T-helper 1 cell treated with Interleukin-12 subunit alpha and Interleukin-12 subunit beta and Interleukin-4 antibody, amounts not matched to agents 30 μg/mL and 1 μg/mL, for 36 hours (primary cell): ENCODE measurements around the gene PDILT.
"Not testable (repeated sequence)": the region's sequence is repeated elsewhere in the genome, so short reads cannot be mapped to it uniquely, and the experiment has no call there.

Experiments
- H3K27ac Mint-ChIP-seq: one replicate; pipeline ENCODE4 v1.8.0; 2021; ENCODE audit warnings: mild to moderate bottlenecking, mixed read lengths
- H3K27me3 Mint-ChIP-seq: one replicate; pipeline ENCODE4 v1.8.0; 2021; ENCODE audit warnings: low read depth, mixed read lengths
- H3K36me3 Mint-ChIP-seq: one replicate; pipeline ENCODE4 v1.8.0; 2021; ENCODE audit warnings: low read depth, mixed read lengths
- H3K4me1 Mint-ChIP-seq: one replicate; pipeline ENCODE4 v1.8.0; 2021; ENCODE audit warnings: low read depth, mixed read lengths
- H3K4me3 Mint-ChIP-seq: one replicate; pipeline ENCODE4 v1.8.0; 2021; ENCODE audit warnings: mild to moderate bottlenecking, moderate library complexity, mixed read lengths
- H3K9me3 Mint-ChIP-seq: one replicate; pipeline ENCODE4 v1.8.0; 2021; ENCODE audit warnings: mixed read lengths

PDILT gene

DNA sequence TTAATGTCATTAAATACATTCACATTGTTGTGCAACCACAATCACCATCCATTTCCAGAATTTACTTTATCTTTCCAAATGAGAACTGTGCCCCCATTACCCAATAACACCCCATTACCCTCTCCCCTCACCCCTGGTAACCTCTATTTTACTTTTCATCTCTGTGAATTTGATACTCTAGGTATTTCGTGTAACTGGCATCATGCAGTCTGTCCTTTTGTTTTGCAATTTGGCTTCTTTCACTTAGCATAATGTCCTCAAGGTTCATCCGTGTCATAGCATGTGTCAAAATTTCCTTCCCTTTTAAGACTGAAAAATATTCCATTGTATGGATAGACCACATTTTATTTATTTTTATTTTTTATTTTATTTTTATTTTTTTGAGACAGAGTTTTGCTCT lies 17.2 kb upstream of the PDILT start:
- not testable (repeated sequence) for H3K4me3 Mint-ChIP-seq, H3K27ac Mint-ChIP-seq, H3K36me3 Mint-ChIP-seq, H3K27me3 Mint-ChIP-seq, H3K9me3 Mint-ChIP-seq, H3K4me1 Mint-ChIP-seq

DNA sequence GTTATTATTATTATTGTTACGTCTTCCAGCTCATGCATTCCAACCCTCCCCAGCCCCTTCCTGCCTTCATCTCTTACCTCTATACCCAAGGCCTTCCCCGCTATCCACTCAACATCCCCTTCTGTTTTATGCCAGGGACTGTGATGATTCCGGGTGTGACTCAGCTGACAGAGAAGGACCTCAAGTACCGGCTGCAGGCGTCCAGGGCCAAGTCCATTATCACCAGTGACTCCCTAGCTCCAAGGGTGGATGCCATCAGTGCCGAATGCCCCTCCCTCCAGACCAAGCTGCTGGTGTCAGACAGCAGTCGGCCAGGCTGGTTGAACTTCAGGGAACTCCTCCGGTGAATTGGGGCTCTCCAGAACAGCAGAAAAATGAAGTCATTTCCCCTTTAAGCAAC lies 14.6 kb upstream of the PDILT start:
- H3K36me3 Mint-ChIP-seq, H3K4me3 Mint-ChIP-seq, H3K9me3 Mint-ChIP-seq, H3K27ac Mint-ChIP-seq, H3K4me1 Mint-ChIP-seq, H3K27me3 Mint-ChIP-seq: not testable (repeated sequence)

DNA sequence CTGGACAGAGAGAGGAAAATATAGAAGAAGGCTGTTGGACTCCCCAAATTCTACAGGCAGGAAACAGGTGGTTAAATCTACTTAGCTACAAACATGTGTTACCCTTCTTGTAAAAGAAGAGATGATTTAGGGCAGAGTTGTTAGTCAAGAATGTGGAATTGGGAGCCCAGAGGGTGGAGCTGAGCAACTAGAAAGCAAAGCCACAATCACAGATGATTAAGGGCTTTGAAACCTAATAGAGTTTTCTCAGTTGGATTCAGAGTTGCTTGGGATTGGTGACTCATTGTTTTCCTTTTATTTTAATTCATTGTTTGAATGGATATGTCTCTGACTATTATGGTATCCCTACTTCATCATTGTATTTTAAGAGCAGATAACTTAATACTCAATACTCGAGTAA lies 11.0 kb upstream of the PDILT start:
- Mint-ChIP-seq H3K36me3 (no peaks in the 10 kb centered on the region), H3K4me1 (no peaks in the 10 kb centered on the region), H3K9me3 (no peaks in the 10 kb centered on the region), H3K4me3 (no peak overlapping the region), H3K27ac (no peak overlapping the region), H3K27me3 (no peaks in the 10 kb centered on the region)

DNA sequence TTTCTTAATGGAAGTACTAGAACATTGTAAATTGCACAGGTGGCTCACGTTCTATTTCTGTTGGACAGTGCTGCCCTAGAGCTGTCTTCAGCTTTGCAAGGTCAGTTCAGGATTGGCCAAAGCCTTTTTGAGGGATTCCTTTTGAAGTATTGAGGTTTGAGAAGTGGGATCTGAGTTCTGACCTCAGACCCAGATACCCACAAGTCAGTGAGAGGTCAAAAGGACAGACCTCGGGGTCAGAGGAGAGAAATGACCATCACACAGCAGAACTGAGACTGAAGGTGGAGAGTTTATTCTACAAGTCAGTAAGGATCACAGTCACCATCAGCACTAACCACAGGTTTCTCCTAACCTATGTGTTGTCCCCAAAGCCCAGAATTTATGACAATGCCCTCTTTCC lies 6.5 kb upstream of the PDILT start:
- Mint-ChIP-seq H3K4me3 (no peak overlapping the region), H3K4me1 (no peaks in the 10 kb centered on the region), H3K27ac (no peak overlapping the region), H3K36me3 (no peaks in the 10 kb centered on the region), H3K27me3 (no peaks in the 10 kb centered on the region), H3K9me3 (no peaks in the 10 kb centered on the region)

DNA sequence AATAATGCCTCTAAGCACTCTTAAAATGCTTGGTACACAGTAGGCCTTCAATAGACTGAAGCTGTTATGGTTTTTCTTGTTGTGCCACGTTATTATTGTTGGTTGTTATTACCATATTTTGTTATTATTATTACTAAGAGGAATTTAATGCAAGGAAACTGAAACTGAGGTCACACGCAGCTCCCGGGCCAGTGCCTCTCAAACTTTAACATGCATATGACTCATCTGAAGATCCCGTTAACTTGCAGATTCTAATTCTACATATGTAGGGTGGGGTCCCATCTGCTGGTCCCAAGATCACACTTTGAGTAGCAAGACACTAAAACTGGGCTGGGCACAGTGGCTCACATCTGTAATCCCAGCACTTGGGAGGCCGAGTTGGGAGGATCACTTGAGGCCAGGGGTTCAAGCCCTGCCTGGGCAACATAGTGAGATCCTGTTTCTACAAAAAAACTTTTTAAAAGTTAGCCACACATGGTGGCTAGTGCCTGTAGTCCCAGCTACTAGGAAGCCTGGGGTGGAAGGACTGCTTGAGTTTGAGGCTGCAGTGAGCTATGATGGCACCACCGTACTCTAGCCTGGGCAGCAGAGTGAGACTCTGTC lies 5.7 kb upstream of the PDILT start:
- no peak overlapping the region for H3K27ac Mint-ChIP-seq
- no peaks in the 10 kb centered on the region for H3K27me3 Mint-ChIP-seq
- no peaks in the 10 kb centered on the region for H3K36me3 Mint-ChIP-seq
- no peaks in the 10 kb centered on the region for H3K4me1 Mint-ChIP-seq
- no peak overlapping the region for H3K4me3 Mint-ChIP-seq
- H3K9me3 Mint-ChIP-seq, result no peaks in the 10 kb centered on the region

DNA sequence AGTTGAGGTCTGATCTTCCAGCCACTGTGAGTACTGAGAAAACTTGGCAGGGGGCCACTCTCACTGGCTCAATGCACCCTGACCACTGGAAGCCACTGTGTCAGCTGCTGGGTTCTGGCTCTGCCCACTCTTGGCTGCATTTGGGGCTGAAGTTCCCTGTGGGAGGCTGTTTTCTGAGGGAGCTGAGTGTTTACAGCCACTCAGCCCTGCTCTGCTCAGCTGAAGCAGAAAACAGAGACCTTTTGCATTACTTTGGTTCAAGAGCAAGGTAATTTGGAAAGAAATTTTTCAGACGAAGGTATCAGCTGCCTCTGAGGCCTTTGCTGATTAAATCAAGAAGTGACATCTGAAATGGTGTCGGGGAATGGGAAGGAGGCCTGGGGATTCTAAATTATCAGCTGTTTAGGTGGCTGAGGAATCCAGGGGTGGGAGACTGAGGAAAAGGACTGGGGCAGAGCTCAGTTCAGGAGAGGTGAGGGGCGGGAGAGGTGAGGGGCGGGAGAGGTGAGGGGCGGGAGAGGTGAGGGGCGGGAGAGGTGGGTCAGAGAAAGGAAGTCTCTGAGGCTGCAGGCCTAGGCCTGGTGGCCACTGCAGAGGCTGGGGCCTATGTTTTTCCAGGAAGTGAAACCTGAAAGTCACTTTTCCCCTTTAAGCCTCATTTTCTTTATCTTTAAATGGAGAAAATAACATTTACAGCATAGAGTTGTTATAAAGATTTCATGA lies 5.0 kb upstream of the PDILT start, which contains the start of gene ACSM5:
TSS of gene ACSM5 (plus strand) at position 137 of the 723 bp plus-strand sequence. CDS start 1,951 bp downstream, outside the sequence.
- no peaks in the 10 kb centered on the region for H3K4me1 Mint-ChIP-seq

DNA sequence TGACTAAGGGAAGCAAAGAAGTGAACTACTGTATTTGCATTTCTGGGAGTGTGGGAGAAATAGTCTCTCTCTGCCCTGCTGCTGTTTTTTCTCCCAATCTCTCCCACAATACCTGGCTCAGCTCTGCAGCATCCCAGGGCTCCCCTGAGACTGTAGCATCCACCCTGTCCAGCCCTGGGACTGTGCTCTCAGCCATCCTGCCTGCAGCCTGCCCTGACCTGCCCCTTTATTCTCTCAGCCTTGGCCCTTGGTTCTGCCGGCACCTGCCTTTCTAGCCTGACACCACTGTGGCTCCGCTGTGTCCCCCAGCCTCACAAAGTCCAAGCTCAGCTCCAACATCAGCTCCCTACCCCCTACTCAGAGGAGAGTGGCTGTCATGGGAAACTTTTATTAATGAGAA lies 1.9 kb downstream of the PDILT start:
- no peaks in the 10 kb centered on the region for H3K4me1 Mint-ChIP-seq
- no peak overlapping the region for H3K27ac Mint-ChIP-seq
- no peaks in the 10 kb centered on the region for H3K9me3 Mint-ChIP-seq
- H3K4me3 Mint-ChIP-seq, result no peak overlapping the region
- H3K27me3 Mint-ChIP-seq, result no peaks in the 10 kb centered on the region
- no peaks in the 10 kb centered on the region for H3K36me3 Mint-ChIP-seq

More for the DNA sequence above, 5.0 kb upstream of the PDILT start, which contains the start of gene ACSM5:
- Mint-ChIP-seq H3K36me3 (no peaks in the 10 kb centered on the region), H3K27me3 (no peaks in the 10 kb centered on the region), H3K9me3 (no peaks in the 10 kb centered on the region), H3K4me3 (no peak within 1 kb of the TSS), H3K27ac (no peak within 1 kb of the TSS)

DNA sequence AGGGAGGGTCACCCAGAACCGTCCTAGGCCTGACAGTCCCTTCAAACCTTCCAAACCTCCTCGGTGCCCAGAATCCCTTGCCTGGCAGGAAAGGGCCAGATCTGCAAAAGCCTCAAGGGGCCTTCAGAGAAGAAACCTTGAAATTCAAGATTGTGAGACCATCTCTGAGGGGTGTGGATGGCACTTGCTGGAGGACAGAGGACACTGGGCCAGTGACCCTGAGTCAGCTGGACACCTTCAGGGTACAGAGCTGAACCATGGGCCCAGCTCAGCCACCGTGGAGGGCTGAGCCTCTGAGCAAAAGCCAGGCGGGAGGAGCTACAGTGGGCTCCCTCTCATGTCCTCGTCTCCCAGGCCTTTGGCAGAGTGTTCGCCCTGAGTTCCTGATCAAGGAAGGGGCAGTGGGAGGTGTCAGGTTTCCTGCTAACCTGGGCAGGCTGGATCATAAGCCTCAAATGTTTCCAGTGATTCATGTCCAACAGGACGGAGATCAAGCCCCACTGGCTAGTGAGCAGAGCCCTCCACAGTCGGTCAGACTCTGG lies 3.0 kb downstream of the PDILT start:
- no peak overlapping the region for H3K27ac Mint-ChIP-seq
- H3K4me3 Mint-ChIP-seq, result no peak overlapping the region
- H3K27me3 Mint-ChIP-seq, result no peaks in the 10 kb centered on the region
- no peaks in the 10 kb centered on the region for H3K4me1 Mint-ChIP-seq
- H3K9me3 Mint-ChIP-seq, result no peaks in the 10 kb centered on the region
- H3K36me3 Mint-ChIP-seq, result no peaks in the 10 kb centered on the region

DNA sequence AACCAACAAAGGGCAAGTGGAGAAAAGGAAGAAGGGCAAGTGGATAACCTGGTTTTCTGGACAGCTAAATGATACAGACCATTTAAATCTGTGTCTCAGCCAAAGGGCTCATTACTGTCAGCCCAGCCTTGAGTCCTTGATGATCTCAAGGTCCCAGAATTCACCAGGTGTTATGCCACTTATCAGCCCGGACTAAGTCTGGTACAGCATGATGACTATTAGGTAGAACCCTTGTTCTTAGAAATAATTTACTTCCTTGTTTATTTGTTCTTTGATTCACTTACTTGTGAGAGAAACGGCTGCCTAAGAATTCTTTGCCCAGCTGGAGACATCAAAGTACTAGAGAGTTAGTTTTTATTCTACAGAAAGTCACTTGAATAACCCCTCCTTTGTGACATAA lies 3.5 kb downstream of the PDILT start:
- no peak overlapping the region for H3K4me3 Mint-ChIP-seq
- H3K4me1 Mint-ChIP-seq, result no peaks in the 10 kb centered on the region
- H3K36me3 Mint-ChIP-seq, result no peaks in the 10 kb centered on the region
- H3K27ac Mint-ChIP-seq, result no peak overlapping the region
- H3K9me3 Mint-ChIP-seq, result no peaks in the 10 kb centered on the region
- H3K27me3 Mint-ChIP-seq, result no peaks in the 10 kb centered on the region

DNA sequence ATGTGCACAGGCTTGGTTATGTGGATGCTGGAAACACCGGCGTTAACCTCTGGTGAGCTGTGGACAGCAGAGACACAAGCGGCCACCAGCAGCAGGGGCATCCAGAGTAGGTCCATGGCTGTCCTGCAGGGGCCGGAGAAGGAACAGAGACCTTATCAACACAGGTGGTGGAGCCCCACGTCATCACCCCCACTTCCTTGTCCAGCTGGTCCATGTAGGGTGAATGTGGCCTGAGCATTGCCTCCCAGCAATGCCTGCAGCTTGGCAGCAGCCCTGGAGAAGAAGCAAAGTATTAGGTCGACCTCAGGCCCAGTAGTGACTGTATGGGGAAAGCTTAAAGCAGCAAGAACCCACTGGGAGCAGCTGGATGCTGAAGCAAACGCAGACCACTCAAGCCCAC lies 5.4 kb downstream of the PDILT start:
- no peaks in the 10 kb centered on the region for H3K4me1 Mint-ChIP-seq
- H3K36me3 Mint-ChIP-seq, result no peaks in the 10 kb centered on the region
- H3K4me3 Mint-ChIP-seq, result no peak overlapping the region
- no peak overlapping the region for H3K27ac Mint-ChIP-seq
- no peaks in the 10 kb centered on the region for H3K9me3 Mint-ChIP-seq
- no peaks in the 10 kb centered on the region for H3K27me3 Mint-ChIP-seq

DNA sequence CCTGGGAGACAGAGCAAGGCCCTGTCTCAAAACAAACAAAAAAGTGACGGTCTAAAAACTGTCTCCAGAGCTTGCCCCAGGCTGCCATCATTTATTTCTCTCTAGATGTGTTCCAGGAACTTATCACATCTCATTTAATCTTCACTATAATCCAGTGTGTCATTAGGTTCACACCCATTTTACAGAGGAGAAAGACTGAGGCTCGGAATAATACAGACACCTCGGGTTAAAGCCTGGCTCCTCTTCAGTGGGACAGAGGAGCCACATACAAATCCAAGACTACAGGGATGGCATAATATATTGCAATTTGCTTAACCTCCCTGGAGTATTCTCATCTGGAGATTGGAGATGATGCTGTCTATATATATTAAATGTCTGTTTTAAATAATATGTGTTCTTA lies 5.9 kb downstream of the PDILT start:
- no peak overlapping the region for H3K4me3 Mint-ChIP-seq
- no peaks in the 10 kb centered on the region for H3K27me3 Mint-ChIP-seq
- H3K4me1 Mint-ChIP-seq, result no peaks in the 10 kb centered on the region
- no peak overlapping the region for H3K27ac Mint-ChIP-seq
- H3K9me3 Mint-ChIP-seq, result no peaks in the 10 kb centered on the region
- no peaks in the 10 kb centered on the region for H3K36me3 Mint-ChIP-seq

DNA sequence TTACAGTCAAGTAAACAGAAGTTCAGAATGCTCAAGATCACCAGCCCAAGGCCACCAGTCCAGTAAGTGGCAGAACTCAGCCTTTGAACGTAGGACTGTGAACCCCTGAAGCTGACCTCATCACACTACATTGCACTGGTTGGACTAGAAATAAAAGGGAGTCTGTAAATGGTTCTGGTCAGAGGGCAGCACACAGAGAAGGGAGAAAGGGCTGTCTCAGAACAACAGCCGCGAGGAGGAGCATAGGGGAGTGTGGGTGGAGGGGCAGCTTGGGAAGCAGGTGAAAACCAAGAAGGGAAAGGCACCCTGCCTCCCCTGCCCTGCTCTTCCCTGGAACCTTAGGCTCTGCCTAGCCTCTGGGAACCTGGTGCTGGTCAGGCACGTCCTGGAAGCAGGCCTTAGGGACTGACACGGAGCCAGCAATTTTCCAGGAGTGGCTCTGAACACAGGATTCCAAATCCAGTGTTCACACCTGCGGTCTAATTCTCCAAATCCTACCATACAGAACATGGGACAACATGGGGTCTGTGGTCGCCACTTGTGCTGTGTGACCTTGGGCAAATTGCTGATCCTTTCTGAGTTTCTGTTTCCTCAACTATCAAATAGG lies 7.0 kb downstream of the PDILT start:
- no peaks in the 10 kb centered on the region for H3K9me3 Mint-ChIP-seq
- H3K27me3 Mint-ChIP-seq, result no peaks in the 10 kb centered on the region
- no peak overlapping the region for H3K4me3 Mint-ChIP-seq
- no peaks in the 10 kb centered on the region for H3K36me3 Mint-ChIP-seq
- H3K27ac Mint-ChIP-seq, result no peak overlapping the region
- no peaks in the 10 kb centered on the region for H3K4me1 Mint-ChIP-seq

DNA sequence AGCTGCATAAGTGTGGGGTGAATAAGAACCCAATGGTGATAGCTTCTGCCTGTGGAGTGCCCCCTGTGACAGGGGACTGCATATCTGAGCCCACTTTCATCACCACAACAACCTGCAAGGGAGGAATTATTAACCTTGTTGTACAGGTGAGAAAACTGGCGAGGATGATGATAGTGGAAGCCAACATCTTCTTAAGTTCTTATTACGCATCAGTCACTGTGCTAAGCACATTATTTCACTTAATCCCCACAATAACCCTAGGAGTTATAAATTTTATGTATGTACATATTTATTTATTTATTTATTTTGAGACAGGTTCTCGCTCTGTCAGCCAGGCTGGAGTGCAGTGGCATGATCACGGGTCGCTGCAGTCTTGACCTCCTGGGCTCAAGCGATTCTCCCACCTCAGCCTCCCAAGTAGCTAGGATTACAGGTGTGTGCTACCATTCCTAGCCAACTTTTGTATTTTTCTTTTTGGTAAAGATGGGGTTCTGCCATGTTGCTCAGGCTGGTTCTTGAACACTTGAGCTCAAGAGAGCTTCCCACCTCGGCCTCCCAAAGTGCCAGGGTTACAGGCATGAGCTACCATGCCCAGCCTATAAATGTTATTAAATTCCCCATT lies 7.6 kb downstream of the PDILT start:
- Mint-ChIP-seq H3K27me3 (no peaks in the 10 kb centered on the region), H3K4me3 (no peak overlapping the region)

DNA sequence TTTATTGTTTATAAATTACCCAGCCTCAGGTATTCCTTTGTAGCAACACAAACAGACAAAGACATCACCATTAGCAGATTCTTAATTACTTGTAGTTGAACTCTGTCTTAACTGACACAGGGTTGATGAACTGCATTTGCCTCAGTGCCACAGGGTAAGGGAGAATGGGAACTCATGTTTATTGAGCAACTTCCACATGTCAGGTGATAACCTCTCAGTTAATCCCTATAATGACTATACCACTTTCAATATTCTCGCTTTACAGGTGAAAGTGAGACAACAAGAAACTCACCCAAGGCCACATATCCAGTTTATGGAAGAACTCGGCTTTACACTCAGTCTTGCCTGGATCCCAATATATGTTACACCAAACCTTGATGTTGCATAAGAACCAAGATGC lies 8.6 kb downstream of the PDILT start:
- no peak overlapping the region for H3K4me3 Mint-ChIP-seq
- H3K4me1 Mint-ChIP-seq, result no peaks in the 10 kb centered on the region
- no peaks in the 10 kb centered on the region for H3K36me3 Mint-ChIP-seq
- no peak overlapping the region for H3K27ac Mint-ChIP-seq
- H3K9me3 Mint-ChIP-seq, result no peaks in the 10 kb centered on the region
- no peaks in the 10 kb centered on the region for H3K27me3 Mint-ChIP-seq

More for the DNA sequence above, 7.6 kb downstream of the PDILT start:
- Mint-ChIP-seq H3K36me3 (no peaks in the 10 kb centered on the region), H3K4me1 (no peaks in the 10 kb centered on the region), H3K27ac (no peak overlapping the region), H3K9me3 (no peaks in the 10 kb centered on the region)
